Motor neuron (in vitro differentiated cells): ENCODE measurements around the gene LRRC47. TPM values are rescaled to one million over a fixed set of nuclear protein-coding genes. Genes with fewer than 3 reads are reported as not detected.

Experiments
- ATAC-seq, 8 experiments: fragments of 200-7000 bp; cut with Tn5 transposase; replicated peaks in 6 of 8; 2 replicates each; pipeline ENCODE4 v1.8.0; 2021; ENCODE audit warnings: mild to moderate bottlenecking in 8 of 8, moderate library complexity in 8 of 8
- H3K27ac ChIP-seq, 2 donors: fragments of 250-450 bp; sonication (Bioruptor Pico); 2 replicates each; pipeline ENCODE4 v1.9.0; 2021; ENCODE audit warnings: antibody characterized with exemption in 2 of 2, mild to moderate bottlenecking in 2 of 2, moderate library complexity in 1 of 2
- H3K4me1 ChIP-seq, 2 donors: fragments of 250-450 bp; sonication (Bioruptor Pico); replicated peaks in 1 of 2; 2 replicates each; pipeline ENCODE4 v1.6.1; 2021; ENCODE audit warnings: antibody characterized with exemption in 2 of 2, mild to moderate bottlenecking in 2 of 2, moderate library complexity in 1 of 2
- H3K4me3 ChIP-seq, 5 donors: fragments of 250-450 bp; sonication (Bioruptor Pico); 2 replicates each; pipeline ENCODE4 v1.9.0; 2021; ENCODE audit warnings: antibody characterized with exemption in 5 of 5, mild to moderate bottlenecking in 5 of 5, moderate library complexity in 4 of 5
- WGBS, 10 experiments: fragments of 450-650 bp; shearing (Covaris generic); methylation state at CpG; one replicate each; pipeline ENCODE4 v1.0.0; 2022; 5-methylcytosine and 5-hydroxymethylcytosine counted together
- in situ Hi-C, 9 experiments: fragments of 400-800 bp; cut with MboI; loops; one replicate each; pipeline ENCODE4 v1.15.0; 2021; ENCODE audit warnings: low sequenced_read_pairs in 9 of 9, low pct_unique_long_range_greater_than_20kb in 2 of 9; ENCODE audit not compliant: unreplicated experiment in 9 of 9
- total RNA-seq, 8 experiments: library from RNA; unstranded; fragments of 300-600 nt; gene quantifications; 2 replicates each; pipeline versions ENCODE4 v1.2.3 to v1.2.4, GENCODE V29; 2022

LRRC47 gene
- total RNA-seq, 8 experiments from 2014 or later, result 27.4 to 59.1 (median 39.8) TPM

DNA sequence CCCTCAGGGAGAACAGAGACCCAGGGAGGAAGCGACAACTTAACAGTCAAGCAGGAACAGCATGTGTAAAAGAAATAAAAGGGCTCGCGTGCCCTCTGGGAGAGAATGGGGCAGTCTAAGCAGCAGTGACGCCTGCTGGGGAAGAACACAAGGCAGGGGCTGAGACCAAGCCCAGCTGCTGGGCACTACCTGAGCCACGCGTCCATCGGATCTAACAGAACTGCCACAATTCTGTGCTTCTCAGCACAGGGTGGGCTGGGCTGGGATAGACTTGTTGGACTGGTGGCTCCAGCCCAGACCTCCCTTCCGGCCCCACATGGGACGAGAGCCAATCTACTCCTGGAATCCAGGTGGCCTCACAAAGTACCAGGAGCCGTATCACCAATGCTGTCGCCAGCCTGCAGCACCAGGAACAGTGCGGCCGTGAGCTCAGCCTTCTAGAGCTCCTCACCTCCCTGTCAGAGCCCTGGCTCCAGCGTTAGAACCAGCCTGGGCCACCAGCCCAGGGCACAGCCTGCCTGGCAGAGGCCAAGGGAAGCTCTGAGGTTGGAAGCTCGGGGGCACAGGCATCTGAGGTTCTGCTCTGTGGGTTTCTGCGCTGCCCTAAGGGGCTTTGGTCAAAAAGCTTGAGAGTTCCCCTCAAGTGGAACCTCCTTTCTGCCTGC, 7.4 kb downstream of the LRRC47 start:
- no peak overlapping the region for H3K4me3 ChIP-seq

DNA sequence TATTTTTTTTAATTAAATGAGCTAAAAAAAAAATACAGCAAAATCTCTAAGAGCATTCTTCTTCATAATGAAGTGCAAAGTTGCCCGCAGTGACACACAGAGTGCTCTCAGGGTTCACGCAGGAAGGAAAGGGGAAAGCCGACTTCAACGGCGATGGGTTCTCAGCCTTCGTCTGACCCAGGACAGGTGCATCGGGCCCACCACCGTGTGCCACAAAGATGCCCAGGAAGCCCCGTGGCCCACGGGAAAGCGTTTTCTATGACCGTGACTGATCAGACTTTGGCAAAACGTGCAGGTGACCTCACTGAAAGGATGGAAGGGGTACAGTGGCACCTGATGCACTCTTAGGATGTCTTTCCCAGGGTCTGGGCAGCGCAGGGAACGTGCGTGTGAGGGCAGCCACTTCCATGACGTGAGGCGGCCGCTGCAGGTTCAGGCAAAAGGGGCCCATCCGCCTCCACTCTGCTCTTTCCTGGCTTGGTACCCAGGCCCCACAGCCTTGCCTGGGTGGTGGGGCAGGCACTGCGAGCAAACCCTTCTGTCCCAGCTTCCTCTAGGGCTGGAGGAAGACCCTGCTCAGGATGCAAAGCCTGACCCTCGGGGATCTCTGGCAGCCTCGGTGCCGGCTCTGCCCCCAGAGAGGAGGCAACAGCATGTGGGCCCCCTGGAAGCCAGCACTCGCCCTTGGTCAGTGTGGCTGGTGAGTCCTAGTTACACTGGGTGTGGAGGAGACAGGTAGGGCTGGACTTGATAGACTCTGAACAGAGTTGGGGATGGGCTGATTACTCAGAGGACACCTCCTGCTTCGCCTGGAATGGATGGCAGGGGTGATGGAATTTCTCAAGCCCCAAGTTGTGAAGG, 8.3 kb downstream of the LRRC47 start:
- no peak overlapping the region for H3K27ac ChIP-seq
- in situ Hi-C loops, result no loop called here
- 33 to 100% (median 94%) methylated on average over 1 to 19 of the region's 26 CpGs; no CpG with 5 or more reads in 2 of the 10 experiments for WGBS, 10 experiments
- H3K4me1 ChIP-seq, result peaks cover 0 to 3% of the 10 kb centered on the region in 2 donors
- no peak overlapping the region for H3K4me3 ChIP-seq
- no peak for ATAC-seq

More for the DNA sequence above, 7.4 kb downstream of the LRRC47 start:
- peaks cover 9 to 12% of the 10 kb centered on the region in 2 donors for H3K4me1 ChIP-seq
- ATAC-seq, result no peak
- WGBS, 10 experiments, result 89 to 100% (median 95%) methylated on average over 1 to 11 of the region's 16 CpGs; no CpG with 5 or more reads in 3 of the 10 experiments
- in situ Hi-C loops, result no loop called here
- no peak overlapping the region for H3K27ac ChIP-seq

DNA sequence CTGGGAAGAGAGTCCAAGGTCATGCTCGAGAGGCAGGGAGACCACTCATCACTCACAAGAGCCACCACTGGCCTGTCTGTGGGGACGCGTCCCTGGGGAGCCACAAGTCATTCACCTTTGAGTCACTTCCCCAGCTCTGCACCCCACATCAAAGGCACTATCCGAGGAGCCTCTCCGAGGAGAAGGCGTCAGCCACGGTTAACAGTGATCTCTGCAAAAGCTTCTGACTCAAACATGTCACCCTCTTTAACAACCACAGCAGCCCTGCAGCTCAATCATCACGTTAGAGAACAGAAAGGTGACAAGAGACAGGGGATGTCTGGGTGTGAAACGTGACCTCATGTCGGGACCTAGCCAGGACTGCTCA, 9.0 kb downstream of the LRRC47 start:
- WGBS, 10 experiments, result 50 to 100% (median 89%) methylated on average over 1 to 9 of the region's 10 CpGs; no CpG with 5 or more reads in 3 of the 10 experiments
- H3K4me3 ChIP-seq, result no peak overlapping the region
- H3K27ac ChIP-seq, result no peak overlapping the region
- ATAC-seq, result no peak
- H3K4me1 ChIP-seq, result peaks cover 0 to 2% of the 10 kb centered on the region in 2 donors
- in situ Hi-C loops, result no loop called here

DNA sequence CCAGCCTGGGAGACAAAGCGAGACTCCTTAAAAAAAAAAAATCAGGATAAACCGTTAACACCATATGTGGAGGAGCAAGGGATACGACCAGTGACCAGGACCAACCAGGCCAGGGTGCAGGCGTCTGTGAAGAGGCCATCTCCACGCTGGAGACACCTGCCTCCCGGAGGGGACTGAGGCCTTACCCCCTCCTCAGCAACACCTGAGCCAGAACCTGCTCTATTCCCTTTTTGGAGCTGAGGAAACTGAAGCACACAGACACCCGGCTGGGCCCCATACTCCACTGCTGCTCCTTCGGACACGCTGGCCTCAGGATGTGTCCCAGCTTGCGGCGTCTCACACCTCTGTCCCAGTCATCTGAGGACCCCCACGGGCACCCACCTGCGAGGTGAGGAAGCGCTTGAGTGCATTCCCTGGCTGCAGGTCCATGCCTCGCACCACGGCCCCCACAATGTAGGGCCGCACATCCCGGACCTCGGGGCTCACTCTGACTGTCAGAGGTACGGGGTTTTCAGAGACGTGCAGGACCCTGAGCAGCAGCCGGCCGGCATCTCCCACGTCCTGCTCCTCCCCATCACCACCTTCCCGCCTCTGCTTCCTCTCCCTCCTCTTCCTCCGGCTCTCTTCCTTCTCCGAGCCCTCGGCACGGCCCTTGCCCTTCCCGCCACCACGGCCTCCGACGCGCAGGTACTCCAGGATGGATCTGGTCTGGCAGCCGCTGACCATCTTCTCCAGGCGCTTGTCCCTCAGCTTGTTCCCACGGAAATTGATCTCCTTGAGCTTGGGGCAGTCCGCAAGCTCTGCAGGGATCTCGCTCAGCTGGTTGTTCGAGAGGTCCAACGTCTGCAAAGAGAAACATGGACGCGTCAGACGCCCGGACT, 9.6 kb downstream of the LRRC47 start:
- in situ Hi-C loops, result no loop called here
- ATAC-seq, result no peak
- Histone ChIP-seq H3K27ac (no peak overlapping the region), H3K4me1 (peaks cover 0 to 2% of the 10 kb centered on the region in 2 donors), H3K4me3 (no peak overlapping the region)
- WGBS, 10 experiments, result 89 to 100% (median 96%) methylated on average over 1 to 26 of the region's 45 CpGs; no CpG with 5 or more reads in 2 of the 10 experiments

DNA sequence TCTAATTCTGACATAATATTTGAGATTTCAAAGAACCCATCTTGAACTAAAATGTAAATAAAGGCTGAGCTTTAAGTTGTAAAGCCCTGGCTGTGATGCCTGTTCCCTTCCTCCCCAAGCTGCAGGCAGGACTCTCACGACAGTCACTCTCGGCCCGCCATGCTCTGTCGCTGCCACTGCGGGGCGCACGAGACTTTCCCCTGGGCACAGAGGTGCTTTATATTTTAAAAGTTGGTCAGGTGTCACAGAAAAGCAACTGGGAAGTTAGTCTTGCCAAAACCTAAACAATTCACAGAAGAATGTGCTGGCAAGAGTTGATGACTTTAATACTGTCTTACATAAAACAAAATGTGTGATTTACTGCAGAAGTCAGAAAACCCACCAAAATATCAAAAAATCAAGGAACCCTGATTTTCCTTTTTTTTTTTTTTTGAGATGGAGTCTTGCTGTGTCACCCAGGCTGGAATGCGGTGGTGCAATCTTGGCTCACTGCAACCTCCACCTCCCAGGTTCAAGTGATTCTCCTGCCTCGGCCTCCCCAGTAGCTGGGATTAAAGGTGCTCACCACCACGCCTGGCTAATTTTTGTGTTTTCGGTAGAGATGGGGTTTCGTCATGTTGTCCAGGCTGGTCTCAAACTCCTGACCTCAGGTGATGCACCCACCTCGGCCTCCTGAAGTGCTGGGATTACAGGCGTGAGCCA, 10.7 kb downstream of the LRRC47 start:
- no peak for ATAC-seq
- Histone ChIP-seq H3K27ac (no peak overlapping the region), H3K4me1 (peaks cover 0 to 2% of the 10 kb centered on the region in 2 donors), H3K4me3 (no peak overlapping the region)
- WGBS, 10 experiments, result 60 to 94% (median 75%) methylated on average over 3 to 14 of the region's 14 CpGs; no CpG with 5 or more reads in 3 of the 10 experiments
- in situ Hi-C loops, result no loop called here

DNA sequence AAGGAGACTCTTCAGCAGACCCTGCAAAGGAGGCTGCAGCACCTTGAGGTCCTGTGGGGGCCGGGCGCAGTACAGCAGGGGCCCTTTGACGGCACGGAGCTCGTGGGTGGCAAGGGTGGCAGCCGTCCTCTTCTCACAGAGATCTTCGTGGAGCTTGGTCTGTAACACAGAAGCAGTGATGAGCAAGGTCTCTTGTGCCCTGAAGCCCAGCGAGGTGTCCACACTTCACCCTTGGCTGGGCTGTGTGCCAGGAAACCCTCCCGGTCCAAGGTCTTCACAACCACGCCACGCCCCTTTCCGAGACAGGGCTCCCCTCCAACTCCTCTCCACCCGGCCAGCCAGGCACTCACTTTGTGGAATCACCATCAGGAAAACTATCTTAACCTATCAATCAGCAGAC, 11.3 kb downstream of the LRRC47 start:
- 40 to 100% (median 85%) methylated on average over 1 to 11 of the region's 13 CpGs; no CpG with 5 or more reads in 4 of the 10 experiments for WGBS, 10 experiments
- no peak overlapping the region for H3K27ac ChIP-seq
- in situ Hi-C loops, result no loop called here
- H3K4me3 ChIP-seq, result no peak overlapping the region
- peaks cover 0 to 2% of the 10 kb centered on the region in 2 donors for H3K4me1 ChIP-seq
- ATAC-seq, result no peak

DNA sequence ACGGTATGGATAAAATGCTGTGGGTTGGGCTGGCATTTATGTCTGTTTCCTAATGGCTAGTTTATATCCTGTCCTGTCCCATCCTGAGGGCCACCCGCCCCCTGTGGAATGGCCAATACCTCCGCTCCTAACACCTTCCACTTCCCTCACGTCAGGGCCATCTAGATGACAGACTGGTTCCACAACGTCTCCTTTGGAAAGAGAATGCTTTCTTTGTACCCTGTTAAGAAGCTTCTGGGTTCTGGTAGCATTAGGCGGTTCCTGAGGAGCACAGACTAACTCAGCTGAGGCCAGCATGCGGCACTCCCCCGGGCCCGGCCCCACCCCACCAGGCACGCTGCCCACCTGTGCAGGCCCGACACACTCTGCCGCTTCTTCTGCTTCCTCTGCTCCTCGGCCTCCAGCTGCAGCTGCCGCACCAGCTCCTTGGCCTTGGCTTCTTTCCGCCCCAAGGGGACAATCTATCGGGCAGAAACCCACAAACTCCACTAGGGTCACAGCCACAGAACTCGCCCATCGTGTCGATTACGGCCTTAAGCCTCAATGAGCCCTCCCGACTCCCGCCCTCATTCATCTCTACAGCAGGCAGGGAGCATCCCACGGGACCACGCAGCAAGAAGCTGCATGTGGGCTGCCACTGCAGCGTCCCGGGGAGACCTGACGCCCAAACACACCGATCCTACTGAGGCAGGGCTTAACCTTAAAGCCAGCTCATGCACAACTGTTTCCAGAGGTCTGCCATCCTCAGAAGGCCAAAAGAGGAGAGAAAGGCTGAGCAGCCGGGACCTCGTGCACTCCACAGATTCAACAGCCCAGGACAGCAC, 12.4 kb downstream of the LRRC47 start:
- Histone ChIP-seq H3K4me1 (peaks cover 0 to 2% of the 10 kb centered on the region in 2 donors), H3K4me3 (no peak overlapping the region), H3K27ac (no peak overlapping the region)
- no peak for ATAC-seq
- in situ Hi-C loops, result no loop called here
- 87 to 100% (median 95%) methylated on average over 1 to 29 of the region's 30 CpGs; no CpG with 5 or more reads in 2 of the 10 experiments for WGBS, 10 experiments

DNA sequence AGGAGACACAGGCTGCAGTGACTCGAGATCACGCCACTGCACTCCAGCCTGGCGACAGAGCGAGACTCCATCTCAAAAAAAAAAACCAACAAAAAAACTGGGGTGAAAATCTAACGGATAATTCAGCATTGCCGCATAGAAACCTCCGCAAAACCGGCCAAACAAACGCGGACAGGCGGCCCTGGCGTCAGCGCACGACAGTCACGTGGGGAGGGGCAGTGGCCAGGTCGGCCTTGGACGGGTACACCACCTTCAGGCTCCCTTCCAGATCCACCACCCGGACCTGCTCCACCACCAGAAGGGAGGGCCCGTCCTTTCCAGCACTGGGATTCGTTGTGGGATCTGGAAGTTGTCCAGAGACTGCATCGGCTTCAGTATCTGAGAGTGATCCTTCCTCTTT, 15.4 kb downstream of the LRRC47 start:
- no peak for ATAC-seq
- in situ Hi-C loops, result no loop called here
- Histone ChIP-seq H3K4me1 (peaks cover 2 to 6% of the 10 kb centered on the region in 2 donors), H3K4me3 (no peak overlapping the region), H3K27ac (no peak overlapping the region)
- 71 to 100% (median 87%) methylated on average over 1 to 17 of the region's 21 CpGs; no CpG with 5 or more reads in 3 of the 10 experiments for WGBS, 10 experiments

DNA sequence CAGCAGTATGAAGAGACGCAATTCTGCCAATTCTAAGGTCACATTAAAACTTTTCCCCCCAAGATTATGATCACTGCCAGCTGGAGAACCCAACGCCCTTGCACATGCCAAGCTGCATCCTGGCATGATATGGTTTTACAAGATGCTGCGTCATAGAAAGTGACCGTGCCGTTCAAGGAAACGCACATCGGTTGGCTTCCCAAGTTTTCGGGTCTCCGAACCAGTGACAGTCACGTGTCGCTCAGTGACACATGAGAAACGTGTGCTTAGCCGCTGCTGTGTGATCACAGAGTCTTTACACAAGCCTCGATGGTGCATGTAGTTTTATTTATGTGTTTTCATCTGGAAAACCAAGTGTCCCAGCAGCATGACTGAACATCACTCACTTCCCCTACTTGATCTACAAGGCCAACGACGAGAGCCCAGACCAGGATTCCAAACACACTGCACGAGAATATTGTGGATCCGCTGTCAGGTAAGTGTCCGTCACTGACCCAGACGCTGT, 16.3 kb downstream of the LRRC47 start:
- no peak overlapping the region for H3K27ac ChIP-seq
- in situ Hi-C loops, result no loop called here
- WGBS, 10 experiments, result 76 to 95% (median 88%) methylated on average over 1 to 18 of the region's 20 CpGs; no CpG with 5 or more reads in 1 of the 10 experiments
- no peak for ATAC-seq
- H3K4me3 ChIP-seq, result no peak overlapping the region
- peaks cover 11 to 15% of the 10 kb centered on the region in 2 donors for H3K4me1 ChIP-seq

DNA sequence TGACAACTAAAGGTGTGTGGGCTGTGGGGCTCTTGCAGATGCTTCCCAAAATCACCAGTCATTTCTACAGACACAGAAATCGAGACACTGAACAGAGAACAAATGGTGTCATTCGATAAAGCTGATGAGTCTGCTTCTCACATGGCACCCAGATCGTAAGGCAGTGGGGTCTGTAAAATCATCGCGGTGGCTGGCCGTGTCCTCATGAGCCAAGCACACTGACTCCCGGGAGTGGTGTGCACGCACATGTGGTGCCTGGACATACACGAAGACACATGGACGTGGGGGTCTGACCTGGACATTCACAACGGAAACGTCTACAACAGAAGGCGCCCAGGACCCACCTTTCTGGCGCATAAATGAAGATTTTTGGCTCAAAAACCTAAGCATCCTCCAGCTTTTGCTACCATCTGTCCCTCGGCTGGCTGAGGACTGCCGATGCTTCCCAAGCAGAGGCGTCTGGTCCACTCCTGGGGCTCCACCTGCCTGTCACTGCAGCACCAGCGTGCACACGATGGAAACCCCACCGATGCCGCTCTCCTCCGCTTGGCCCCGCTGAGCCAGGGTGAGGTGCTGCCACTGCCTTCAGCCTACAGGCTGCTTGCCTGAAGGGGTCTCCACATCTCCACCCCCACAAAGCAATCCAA, 16.9 kb downstream of the LRRC47 start:
- Histone ChIP-seq H3K4me1 (peaks cover 17 to 21% of the 10 kb centered on the region in 2 donors), H3K27ac (no peak overlapping the region), H3K4me3 (no peak overlapping the region)
- in situ Hi-C loops, result no loop called here
- ATAC-seq, result no peak
- WGBS, 10 experiments, result 67 to 100% (median 88%) methylated on average over 1 to 19 of the region's 23 CpGs; no CpG with 5 or more reads in 2 of the 10 experiments

DNA sequence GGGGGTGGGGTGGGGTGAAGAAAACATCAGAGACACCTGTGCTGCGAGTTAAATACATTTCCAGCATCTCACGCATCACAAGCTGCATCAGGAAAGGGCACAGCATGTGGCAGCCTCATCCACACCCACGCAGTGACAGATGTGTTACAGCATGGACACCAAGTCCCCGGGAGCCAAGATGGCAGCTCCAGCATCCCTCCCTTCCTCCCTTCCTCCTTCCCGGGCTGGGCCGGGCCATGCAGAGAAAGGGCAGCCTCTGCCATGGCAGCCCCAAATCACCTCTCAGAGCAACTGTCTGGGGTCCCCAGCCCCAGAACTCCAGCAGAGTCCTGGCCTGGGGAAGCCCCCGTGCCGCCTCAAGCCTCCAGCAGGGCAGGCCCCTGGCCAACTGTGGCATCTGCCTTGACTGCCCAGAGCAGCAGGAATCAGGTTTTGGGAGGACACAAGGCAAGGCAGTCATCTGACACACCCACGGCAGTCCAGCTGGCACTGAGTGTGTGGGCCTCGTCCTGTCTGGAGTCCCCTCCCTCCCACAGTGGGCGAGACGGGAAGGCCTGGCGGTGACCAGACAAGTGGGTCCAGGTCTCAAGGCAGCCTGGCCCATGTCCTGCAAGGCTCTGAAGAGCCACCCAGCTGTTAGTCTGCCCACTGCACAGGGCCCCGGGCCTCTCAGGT, 17.6 kb downstream of the LRRC47 start:
- Histone ChIP-seq H3K4me1 (peaks cover 21 to 28% of the 10 kb centered on the region in 2 donors), H3K4me3 (no peak overlapping the region), H3K27ac (no peak overlapping the region)
- no peak for ATAC-seq
- in situ Hi-C loops, result no loop called here
- WGBS, 10 experiments, result 33 to 100% (median 80%) methylated on average over 1 to 5 of the region's 14 CpGs; no CpG with 5 or more reads in 3 of the 10 experiments
